Measurements from ENCODE around the gene TULP4.

DNA sequence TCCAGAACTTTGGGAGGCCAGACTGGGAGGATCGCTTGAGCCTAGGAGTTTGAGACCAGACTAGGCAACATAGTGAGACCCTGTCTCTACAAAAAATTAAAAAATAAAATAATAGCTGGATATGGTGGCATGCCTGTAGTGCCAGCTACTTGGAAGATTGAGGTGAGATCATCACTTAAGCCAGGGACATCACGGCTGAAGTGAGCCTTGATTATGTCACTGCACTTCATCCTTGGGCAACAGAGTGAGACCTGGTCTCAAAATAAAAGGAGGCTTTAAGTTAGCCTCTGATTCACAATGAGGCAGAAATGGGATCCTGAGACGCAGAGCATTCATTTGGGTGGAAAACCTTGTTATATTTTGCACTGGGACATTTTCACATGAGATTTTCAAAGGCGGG is 57.0 kb downstream of the TULP4 start:
- TF ChIP-seq CTCF (IDR thresholded peaks at IDR 0.05) (no peak), POLR2A (IDR thresholded peaks at IDR 0.05) (no peak), EP300 (IDR thresholded peaks at IDR 0.05) (no peak), POLR2AphosphoS5 (IDR thresholded peaks at IDR 0.05) (no peak)
